Islet of Langerhans (tissue), 1 donor: ENCODE data around the gene DPCD.
"Not testable (repeated sequence)": the region's sequence is repeated elsewhere in the genome, so short reads cannot be mapped to it uniquely, and the experiment has no call there.

Experiments
- FAIRE-seq: peaks from one replicate; lab custom pipeline; 2011; peaks lifted over from hg19 to GRCh38; lab: Jason Lieb, UNC

The DPCD gene

GRCh38 chr10:101585841-101586240 is 2.3 kb upstream of the DPCD start:
- FAIRE-seq = no peak

GRCh38 chr10:101588879-101589278 is 758 bp downstream of the DPCD start:
- FAIRE-seq = no peak

GRCh38 chr10:101593331-101593730 is 5.2 kb downstream of the DPCD start:
- FAIRE-seq = not testable (repeated sequence)

GRCh38 chr10:101595591-101596433 is 7.7 kb downstream of the DPCD start:
- FAIRE-seq = no peak

GRCh38 chr10:101597091-101597900 is 9.2 kb downstream of the DPCD start:
- FAIRE-seq = no peak

- no peak for FAIRE-seq
Measured at GRCh38 chr10:101601541-101601940, 13.4 kb downstream of the DPCD start.

- no peak for FAIRE-seq
Measured at GRCh38 chr10:101602761-101603398, 14.8 kb downstream of the DPCD start.

- no peak for FAIRE-seq
Measured at GRCh38 chr10:101607124-101607523, 19.0 kb downstream of the DPCD start.

GRCh38 chr10:101609481-101609880 is 21.4 kb downstream of the DPCD start:
- FAIRE-seq = no peak

- FAIRE-seq = no peak
Measured at GRCh38 chr10:101611096-101611905, 23.2 kb downstream of the DPCD start.

- no peak for FAIRE-seq
Measured at GRCh38 chr10:101612086-101612485, 24.0 kb downstream of the DPCD start.

- no peak for FAIRE-seq
Measured at GRCh38 chr10:101612872-101613271, 24.8 kb downstream of the DPCD start.

- no peak for FAIRE-seq
Measured at GRCh38 chr10:101613646-101614045, 25.5 kb downstream of the DPCD start.

GRCh38 chr10:101614663-101615524 is 26.8 kb downstream of the DPCD start:
- no peak for FAIRE-seq

GRCh38 chr10:101615525-101616116 is 27.5 kb downstream of the DPCD start:
- FAIRE-seq = no peak

GRCh38 chr10:101616415-101617101 is 28.4 kb downstream of the DPCD start:
- FAIRE-seq = no peak

- FAIRE-seq = no peak
Measured at GRCh38 chr10:101617102-101617823, 29.1 kb downstream of the DPCD start.

- FAIRE-seq = no peak
Measured at GRCh38 chr10:101617824-101618568, 29.9 kb downstream of the DPCD start.

GRCh38 chr10:101618871-101619270 is 30.8 kb downstream of the DPCD start:
- FAIRE-seq = no peak
